Measurements from ENCODE around the gene LKAAEAR1.

The LKAAEAR1 gene

GRCh38 chr20:64042054-64042781 lies 42.0 kb downstream of the LKAAEAR1 start:
- H3K9me3 ChIP-seq (ENCODE audit: control insufficient read depth in 1 of 2, low read length in 2 of 2): no peaks in the 10 kb centered on the region
- H3K4me1 ChIP-seq (ENCODE audit: control insufficient read depth in 1 of 2, insufficient read depth in 2 of 2, low read length in 2 of 2): peaks cover 0 to 28% of the 10 kb centered on the region in 2 donors
- H3K27me3 ChIP-seq (ENCODE audit: low read depth, low read length): peaks cover 48% of the 10 kb centered on the region
- H3K36me3 ChIP-seq (ENCODE audit: control insufficient read depth in 1 of 2, insufficient read depth in 2 of 2, low read length in 2 of 2): no peaks in the 10 kb centered on the region
- H3K27ac ChIP-seq (ENCODE audit: low read length): no peak overlapping the region
- H3K4me3 ChIP-seq (ENCODE audit: low read depth in 1 of 2, low read length in 2 of 2): peak overlapping the region; percentile 7 to 54

DNA sequence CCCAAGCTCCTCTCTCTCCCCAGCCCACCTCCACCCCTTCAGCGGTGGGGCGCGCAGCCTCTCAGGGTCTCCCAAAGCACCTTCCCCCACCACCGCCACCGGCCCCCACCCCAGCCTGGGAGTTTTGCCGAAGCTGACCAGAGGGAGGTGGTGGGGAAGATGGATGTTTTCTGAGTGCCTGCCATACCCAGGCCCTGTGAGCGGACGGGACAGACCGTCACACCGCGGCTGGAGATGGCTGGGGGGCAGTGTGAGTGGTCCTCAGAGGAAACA lies 42.5 kb downstream of the LKAAEAR1 start:
- H3K4me1 ChIP-seq (ENCODE audit: control insufficient read depth in 1 of 2, insufficient read depth in 2 of 2, low read length in 2 of 2): peaks cover 0 to 28% of the 10 kb centered on the region in 2 donors
- peaks cover 43% of the 10 kb centered on the region for H3K27me3 ChIP-seq (ENCODE audit: low read depth, low read length)
- H3K36me3 ChIP-seq (ENCODE audit: control insufficient read depth in 1 of 2, insufficient read depth in 2 of 2, low read length in 2 of 2): no peaks in the 10 kb centered on the region
- H3K4me3 ChIP-seq (ENCODE audit: low read depth in 1 of 2, low read length in 2 of 2): peak overlapping the region in 1 of 2 donors; percentile 54
- H3K9me3 ChIP-seq (ENCODE audit: control insufficient read depth in 1 of 2, low read length in 2 of 2): no peaks in the 10 kb centered on the region
- no peak overlapping the region for H3K27ac ChIP-seq (ENCODE audit: low read length)

DNA sequence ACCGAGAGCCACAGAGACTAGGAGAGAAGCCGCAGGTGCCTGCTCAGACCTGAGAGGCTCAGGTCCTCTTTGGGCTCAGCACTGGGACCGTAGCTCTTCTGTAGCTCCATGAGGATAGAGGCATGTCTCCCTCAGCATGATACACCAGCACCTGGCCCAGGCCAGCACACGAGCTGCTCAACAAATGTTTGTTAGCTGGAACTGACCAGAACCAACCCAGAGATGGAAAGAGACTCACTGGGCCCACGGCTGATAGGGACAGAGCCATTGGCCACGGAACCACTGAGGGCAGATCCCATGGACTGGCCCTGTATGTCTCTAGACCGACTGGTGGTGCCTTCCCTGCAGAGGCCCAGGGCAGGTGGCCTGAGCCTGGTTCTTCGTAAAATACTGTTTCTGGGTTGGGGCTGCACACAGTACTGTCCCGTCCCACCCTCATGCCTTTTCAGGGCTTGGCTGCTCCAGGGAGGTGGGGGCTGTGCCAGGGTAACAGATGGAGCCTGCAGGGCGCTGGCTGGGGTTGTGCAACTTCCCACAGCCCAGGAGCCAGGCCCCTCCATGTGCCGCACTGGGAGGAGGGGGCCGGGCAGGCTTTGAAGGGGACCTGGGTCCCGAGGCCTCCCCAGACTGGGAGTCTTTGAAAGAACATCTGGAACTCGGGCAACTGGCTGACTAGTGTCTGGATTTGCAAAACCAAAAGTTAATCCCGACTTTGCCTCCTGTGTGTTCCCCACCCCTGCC lies 43.0 kb downstream of the LKAAEAR1 start:
- Histone ChIP-seq H3K9me3 (ENCODE audit: control insufficient read depth in 1 of 2, low read length in 2 of 2) (no peaks in the 10 kb centered on the region), H3K36me3 (ENCODE audit: control insufficient read depth in 1 of 2, insufficient read depth in 2 of 2, low read length in 2 of 2) (no peaks in the 10 kb centered on the region), H3K27ac (ENCODE audit: low read length) (no peak overlapping the region), H3K27me3 (ENCODE audit: low read depth, low read length) (peaks cover 39% of the 10 kb centered on the region), H3K4me1 (ENCODE audit: control insufficient read depth in 1 of 2, insufficient read depth in 2 of 2, low read length in 2 of 2) (peaks cover 0 to 28% of the 10 kb centered on the region in 2 donors), H3K4me3 (ENCODE audit: low read depth in 1 of 2, low read length in 2 of 2) (no peak overlapping the region)

GRCh38 chr20:64040231-64041039 lies 43.8 kb downstream of the LKAAEAR1 start:
- no peaks in the 10 kb centered on the region for H3K9me3 ChIP-seq (ENCODE audit: control insufficient read depth in 1 of 2, low read length in 2 of 2)
- H3K4me3 ChIP-seq (ENCODE audit: low read depth in 1 of 2, low read length in 2 of 2): no peak overlapping the region
- H3K27me3 ChIP-seq (ENCODE audit: low read depth, low read length): peaks cover 33% of the 10 kb centered on the region
- peaks cover 0 to under 1% of the 10 kb centered on the region in 2 donors for H3K36me3 ChIP-seq (ENCODE audit: control insufficient read depth in 1 of 2, insufficient read depth in 2 of 2, low read length in 2 of 2)
- H3K4me1 ChIP-seq (ENCODE audit: control insufficient read depth in 1 of 2, insufficient read depth in 2 of 2, low read length in 2 of 2): peaks cover 0 to 28% of the 10 kb centered on the region in 2 donors
- H3K27ac ChIP-seq (ENCODE audit: low read length): no peak overlapping the region

DNA sequence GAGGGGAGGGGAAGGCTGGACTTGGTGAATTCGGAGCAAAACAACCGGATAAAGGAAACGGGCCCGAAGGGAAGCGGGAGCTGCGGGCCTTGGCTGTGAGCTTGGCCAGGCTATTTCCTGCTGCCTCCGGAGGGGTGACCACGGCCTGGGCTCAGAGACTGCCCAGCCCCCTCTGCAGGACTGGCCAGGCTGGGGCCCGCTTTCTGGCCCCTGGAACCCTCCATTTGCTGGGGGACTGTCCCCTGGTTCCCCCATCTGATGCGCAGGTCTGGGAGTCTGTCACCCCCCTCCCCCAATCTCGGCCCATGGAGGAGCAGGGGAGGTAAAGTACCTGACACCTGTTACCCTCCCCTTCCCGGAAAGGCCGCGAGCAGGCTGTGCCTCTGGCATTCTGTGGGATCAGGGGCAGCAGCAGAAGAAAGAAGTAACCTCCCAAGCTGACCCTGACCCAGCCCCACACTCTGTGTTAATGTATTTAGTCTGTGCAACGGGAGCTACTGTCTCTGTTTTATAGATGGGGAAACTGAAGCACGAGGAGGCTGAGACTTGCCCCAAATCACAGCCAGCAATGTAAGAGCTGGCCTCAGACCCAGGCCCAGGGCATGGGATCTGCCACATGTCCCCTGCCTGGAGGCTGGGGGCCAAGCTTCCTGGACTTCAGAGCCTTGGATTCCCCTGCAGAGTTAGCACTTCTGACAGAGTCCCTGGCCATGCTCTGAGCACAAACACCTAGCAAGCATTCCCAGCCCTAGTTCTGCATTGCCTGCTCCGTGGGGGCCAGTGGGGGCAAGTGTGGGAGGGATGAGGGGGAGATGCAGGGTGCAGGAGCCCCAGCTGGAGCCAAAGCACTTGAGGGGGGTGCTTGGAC lies 44.7 kb downstream of the LKAAEAR1 start:
- Histone ChIP-seq H3K9me3 (ENCODE audit: control insufficient read depth in 1 of 2, low read length in 2 of 2) (no peaks in the 10 kb centered on the region), H3K4me1 (ENCODE audit: control insufficient read depth in 1 of 2, insufficient read depth in 2 of 2, low read length in 2 of 2) (peaks cover 0 to 28% of the 10 kb centered on the region in 2 donors), H3K27ac (ENCODE audit: low read length) (no peak overlapping the region), H3K27me3 (ENCODE audit: low read depth, low read length) (peaks cover 29% of the 10 kb centered on the region), H3K36me3 (ENCODE audit: control insufficient read depth in 1 of 2, insufficient read depth in 2 of 2, low read length in 2 of 2) (peaks cover 4 to 6% of the 10 kb centered on the region in 2 donors), H3K4me3 (ENCODE audit: low read depth in 1 of 2, low read length in 2 of 2) (peak overlapping the region in 1 of 2 donors; percentile 75)

DNA sequence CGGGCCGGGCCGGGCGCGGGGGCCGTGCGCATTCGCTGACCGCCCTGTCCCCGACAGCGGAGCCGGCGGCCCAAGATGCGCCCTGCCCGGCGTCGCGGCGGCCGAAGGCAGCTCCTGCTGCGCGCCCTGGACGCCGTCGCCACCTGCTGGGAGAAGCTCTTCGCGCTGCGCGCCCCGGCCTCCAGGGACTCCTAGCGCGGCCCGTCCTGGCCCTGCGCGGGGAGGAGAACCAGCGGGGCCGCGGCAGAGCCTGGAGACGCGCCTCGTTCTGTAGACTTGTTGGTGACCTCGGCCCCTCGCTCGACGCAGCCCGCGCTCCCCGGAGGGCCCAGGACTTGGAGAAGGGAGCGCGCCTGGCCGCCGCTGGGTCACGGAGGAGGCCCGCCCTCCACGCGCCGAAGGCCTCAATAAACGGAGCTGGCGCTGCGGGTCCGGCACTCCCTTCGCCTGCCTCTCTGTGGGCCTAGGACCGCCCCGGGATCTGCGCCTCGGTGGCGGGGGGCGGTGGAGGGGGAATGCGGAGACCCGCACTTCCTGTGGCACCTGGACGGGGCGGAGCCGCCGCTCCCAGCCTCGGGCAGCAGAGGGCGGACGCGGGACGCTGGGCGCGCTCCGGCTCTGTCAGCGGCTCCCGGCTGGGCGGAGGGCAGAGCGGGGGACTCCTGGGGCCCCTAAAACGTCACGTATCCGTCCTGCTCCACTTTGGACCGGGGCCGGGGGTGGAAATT lies 45.5 kb downstream of the LKAAEAR1 start:
- Histone ChIP-seq H3K27me3 (ENCODE audit: low read depth, low read length) (peaks cover 29% of the 10 kb centered on the region), H3K4me1 (ENCODE audit: control insufficient read depth in 1 of 2, insufficient read depth in 2 of 2, low read length in 2 of 2) (peaks cover 0 to 31% of the 10 kb centered on the region in 2 donors), H3K9me3 (ENCODE audit: control insufficient read depth in 1 of 2, low read length in 2 of 2) (no peaks in the 10 kb centered on the region), H3K27ac (ENCODE audit: low read length) (no peak overlapping the region), H3K36me3 (ENCODE audit: control insufficient read depth in 1 of 2, insufficient read depth in 2 of 2, low read length in 2 of 2) (peaks cover 6 to 10% of the 10 kb centered on the region in 2 donors), H3K4me3 (ENCODE audit: low read depth in 1 of 2, low read length in 2 of 2) (peak overlapping the region; percentile 39 to 75)

- no peaks in the 10 kb centered on the region for H3K9me3 ChIP-seq (ENCODE audit: control insufficient read depth in 1 of 2, low read length in 2 of 2)
- peaks cover 29% of the 10 kb centered on the region for H3K27me3 ChIP-seq (ENCODE audit: low read depth, low read length)
- no peak overlapping the region for H3K27ac ChIP-seq (ENCODE audit: low read length)
- peaks cover 0 to 31% of the 10 kb centered on the region in 2 donors for H3K4me1 ChIP-seq (ENCODE audit: control insufficient read depth in 1 of 2, insufficient read depth in 2 of 2, low read length in 2 of 2)
- H3K36me3 ChIP-seq (ENCODE audit: control insufficient read depth in 1 of 2, insufficient read depth in 2 of 2, low read length in 2 of 2): peaks cover 6 to 13% of the 10 kb centered on the region in 2 donors
- peak overlapping the region in 1 of 2 donors; percentile 75 for H3K4me3 ChIP-seq (ENCODE audit: low read depth in 1 of 2, low read length in 2 of 2)
Observed at GRCh38 chr20:64038224-64038564, 46.0 kb downstream of the LKAAEAR1 start.

DNA sequence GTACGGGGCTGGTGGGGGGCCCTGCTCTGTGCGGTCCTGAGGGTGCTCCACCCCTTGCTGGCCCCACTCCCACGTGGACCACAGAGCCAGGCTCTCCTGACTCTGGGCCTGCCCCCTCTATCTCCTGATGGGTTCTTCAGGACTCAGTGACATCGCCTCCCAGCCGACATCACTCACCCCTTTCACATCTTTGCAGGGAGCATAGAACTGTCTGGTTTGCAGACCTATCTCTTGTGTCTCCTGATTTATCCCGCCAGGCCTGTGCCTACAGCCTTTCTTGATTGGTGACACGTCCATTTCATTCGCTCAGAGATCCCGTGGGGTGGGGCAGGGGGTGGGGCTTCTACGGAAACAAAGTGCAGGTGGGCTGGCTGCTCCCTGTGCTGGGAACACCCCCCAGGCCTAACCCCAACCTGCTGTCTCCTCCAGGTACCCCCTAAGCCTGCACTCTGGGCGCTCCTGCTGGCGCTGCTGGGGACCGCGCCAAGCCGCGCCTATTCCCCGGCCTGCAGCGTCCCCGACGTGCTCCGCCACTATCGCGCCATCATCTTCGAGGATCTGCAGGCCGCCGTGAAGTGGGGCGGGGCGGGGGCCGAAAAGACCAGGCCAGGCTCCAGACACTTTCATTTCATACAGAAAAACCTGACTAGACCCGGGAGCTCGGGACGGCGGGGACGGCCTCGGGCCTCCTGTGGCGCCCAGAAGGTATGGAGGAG lies 46.5 kb downstream of the LKAAEAR1 start:
- no peak overlapping the region for H3K4me3 ChIP-seq (ENCODE audit: low read depth in 1 of 2, low read length in 2 of 2)
- H3K9me3 ChIP-seq (ENCODE audit: control insufficient read depth in 1 of 2, low read length in 2 of 2): no peaks in the 10 kb centered on the region
- peaks cover 29% of the 10 kb centered on the region for H3K27me3 ChIP-seq (ENCODE audit: low read depth, low read length)
- no peak overlapping the region for H3K27ac ChIP-seq (ENCODE audit: low read length)
- H3K36me3 ChIP-seq (ENCODE audit: control insufficient read depth in 1 of 2, insufficient read depth in 2 of 2, low read length in 2 of 2): peaks cover 6 to 19% of the 10 kb centered on the region in 2 donors
- H3K4me1 ChIP-seq (ENCODE audit: control insufficient read depth in 1 of 2, insufficient read depth in 2 of 2, low read length in 2 of 2): peaks cover 0 to 31% of the 10 kb centered on the region in 2 donors

- H3K27ac ChIP-seq (ENCODE audit: low read length): no peak overlapping the region
- H3K4me1 ChIP-seq (ENCODE audit: control insufficient read depth in 1 of 2, insufficient read depth in 2 of 2, low read length in 2 of 2): peaks cover 0 to 28% of the 10 kb centered on the region in 2 donors
- H3K36me3 ChIP-seq (ENCODE audit: control insufficient read depth in 1 of 2, insufficient read depth in 2 of 2, low read length in 2 of 2): peaks cover 6 to 24% of the 10 kb centered on the region in 2 donors
- H3K9me3 ChIP-seq (ENCODE audit: control insufficient read depth in 1 of 2, low read length in 2 of 2): no peaks in the 10 kb centered on the region
- H3K27me3 ChIP-seq (ENCODE audit: low read depth, low read length): peaks cover 27% of the 10 kb centered on the region
- H3K4me3 ChIP-seq (ENCODE audit: low read depth in 1 of 2, low read length in 2 of 2): no peak overlapping the region
Observed at GRCh38 chr20:64037199-64037497, 47.0 kb downstream of the LKAAEAR1 start.
